Calu3 (cell line): ENCODE data around the gene ANKS1B. TPM values are rescaled to one million over a fixed set of nuclear protein-coding genes. Genes with fewer than 3 reads are reported as not detected.

ENCODE experiments used
- BruUV-seq: library from RNA; stranded (reverse); fragments of 400-500 nt; replicated peaks from 2 replicates; lab custom pipeline; 2021; lab: Mats Ljungman, UMichigan
- CTCF ChIA-PET: fragments of 300-600 bp; sonication (Branson Sonifier 250); formaldehyde crosslinking; loops from one replicate; lab custom pipeline; 2022; ENCODE audit warnings: antibody characterized with exemption; lab: Charles Lee
- DNase-seq: peaks from one replicate; pipeline ENCODE4 v3.0.0; 2022
- H3K27ac Mint-ChIP-seq: one replicate; pipeline ENCODE4 v1.8.0; 2022; ENCODE audit warnings: mixed read lengths; ENCODE audit not compliant: unreplicated experiment
- H3K27me3 Mint-ChIP-seq: one replicate; pipeline ENCODE4 v1.8.0; 2022; ENCODE audit warnings: mixed read lengths; ENCODE audit not compliant: unreplicated experiment
- H3K36me3 Mint-ChIP-seq: one replicate; pipeline ENCODE4 v1.8.0; 2022; ENCODE audit warnings: mild to moderate bottlenecking, moderate library complexity, mixed read lengths; ENCODE audit not compliant: insufficient read depth, unreplicated experiment
- H3K4me1 Mint-ChIP-seq: one replicate; pipeline ENCODE4 v1.8.0; 2022; ENCODE audit warnings: mild to moderate bottlenecking, low read depth, mixed read lengths; ENCODE audit not compliant: unreplicated experiment
- H3K4me3 Mint-ChIP-seq: one replicate; pipeline ENCODE4 v1.8.0; 2022; ENCODE audit warnings: mild to moderate bottlenecking, low read depth, moderate library complexity, mixed read lengths; ENCODE audit not compliant: unreplicated experiment
- H3K9me3 Mint-ChIP-seq: one replicate; pipeline ENCODE4 v1.8.0; 2022; ENCODE audit warnings: low read depth, mixed read lengths; ENCODE audit not compliant: unreplicated experiment
- intact Hi-C: fragments of 100-400 bp; cut with micrococcal nuclease; formaldehyde crosslinking; loops from one replicate; pipeline ENCODE4 v1.10.0; 2022; ENCODE audit not compliant: unreplicated experiment
- total RNA-seq: library from RNA; stranded (reverse); gene quantifications from 2 replicates; pipeline ENCODE4 v1.2.3, GENCODE V29; 2022
- TF ChIP-seq, protein P1 (sequence below): fragments of 200-600 bp; IDR thresholded peaks from one replicate; pipeline ENCODE4 v1.8.0; 2022; ENCODE audit warnings: antibody characterized with exemption; ENCODE audit not compliant: unreplicated experiment

ANKS1B gene
- total RNA-seq, 1 experiment from 2014 or later = 1.7 TPM

GRCh38 chr12:99768758-99769157 lies 216.0 kb downstream of the ANKS1B start:
- H3K36me3 Mint-ChIP-seq = no peaks in the 10 kb centered on the region
- H3K4me1 Mint-ChIP-seq = no peaks in the 10 kb centered on the region
- no TSS peak for BruUV-seq
- TF ChIP-seq, protein P1, sequence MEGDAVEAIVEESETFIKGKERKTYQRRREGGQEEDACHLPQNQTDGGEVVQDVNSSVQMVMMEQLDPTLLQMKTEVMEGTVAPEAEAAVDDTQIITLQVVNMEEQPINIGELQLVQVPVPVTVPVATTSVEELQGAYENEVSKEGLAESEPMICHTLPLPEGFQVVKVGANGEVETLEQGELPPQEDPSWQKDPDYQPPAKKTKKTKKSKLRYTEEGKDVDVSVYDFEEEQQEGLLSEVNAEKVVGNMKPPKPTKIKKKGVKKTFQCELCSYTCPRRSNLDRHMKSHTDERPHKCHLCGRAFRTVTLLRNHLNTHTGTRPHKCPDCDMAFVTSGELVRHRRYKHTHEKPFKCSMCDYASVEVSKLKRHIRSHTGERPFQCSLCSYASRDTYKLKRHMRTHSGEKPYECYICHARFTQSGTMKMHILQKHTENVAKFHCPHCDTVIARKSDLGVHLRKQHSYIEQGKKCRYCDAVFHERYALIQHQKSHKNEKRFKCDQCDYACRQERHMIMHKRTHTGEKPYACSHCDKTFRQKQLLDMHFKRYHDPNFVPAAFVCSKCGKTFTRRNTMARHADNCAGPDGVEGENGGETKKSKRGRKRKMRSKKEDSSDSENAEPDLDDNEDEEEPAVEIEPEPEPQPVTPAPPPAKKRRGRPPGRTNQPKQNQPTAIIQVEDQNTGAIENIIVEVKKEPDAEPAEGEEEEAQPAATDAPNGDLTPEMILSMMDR = no peak
- CTCF ChIA-PET = interaction anchor here (0.6 to 0.7 kb wide), 2 partner anchors 485 to 785 kb away, joined by 3 to 4 read pairs; no protein-coding TSS in a partner anchor
- no peak for DNase-seq
- H3K4me3 Mint-ChIP-seq = no peak overlapping the region
- H3K27ac Mint-ChIP-seq = no peak overlapping the region
- intact Hi-C loops = loop anchor here (5.0 kb wide), 1 partner anchor 111 kb away; no protein-coding TSS in a partner anchor
- H3K9me3 Mint-ChIP-seq = no peaks in the 10 kb centered on the region
- peaks cover 18% of the 10 kb centered on the region for H3K27me3 Mint-ChIP-seq

DNA sequence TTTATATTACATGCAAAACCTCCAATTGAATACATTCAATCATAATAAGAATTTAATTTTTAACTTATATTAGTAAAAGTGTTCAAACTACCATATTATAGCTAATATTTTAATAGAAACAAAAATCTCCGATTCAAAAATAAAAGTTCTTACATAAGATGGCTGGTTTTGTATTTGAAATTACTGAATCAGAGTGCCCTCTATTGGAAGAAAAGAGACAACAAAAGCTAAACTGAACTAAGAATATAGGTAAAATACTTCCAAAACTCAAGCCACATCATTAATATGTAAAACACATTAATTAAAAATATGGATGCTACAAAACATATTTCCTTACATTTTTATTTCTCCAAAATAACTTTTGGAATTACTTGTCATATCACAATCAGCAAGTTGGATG lies 216.9 kb downstream of the ANKS1B start:
- H3K27me3 Mint-ChIP-seq = peaks cover 18% of the 10 kb centered on the region
- CTCF ChIA-PET = interaction anchor here (0.6 to 1.1 kb wide), 5 partner anchors 9 to 461 kb away, joined by 3 read pairs; no protein-coding TSS in a partner anchor
- BruUV-seq = no TSS peak
- TF ChIP-seq, protein P1 = no peak
- no peaks in the 10 kb centered on the region for H3K36me3 Mint-ChIP-seq
- intact Hi-C loops = loop anchor here (1.0 to 5.0 kb wide), 3 partner anchors 111 to 725 kb away; no protein-coding TSS in a partner anchor
- H3K4me3 Mint-ChIP-seq = no peak overlapping the region
- H3K9me3 Mint-ChIP-seq = no peaks in the 10 kb centered on the region
- no peak overlapping the region for H3K27ac Mint-ChIP-seq
- no peak for DNase-seq
- H3K4me1 Mint-ChIP-seq = no peaks in the 10 kb centered on the region

DNA sequence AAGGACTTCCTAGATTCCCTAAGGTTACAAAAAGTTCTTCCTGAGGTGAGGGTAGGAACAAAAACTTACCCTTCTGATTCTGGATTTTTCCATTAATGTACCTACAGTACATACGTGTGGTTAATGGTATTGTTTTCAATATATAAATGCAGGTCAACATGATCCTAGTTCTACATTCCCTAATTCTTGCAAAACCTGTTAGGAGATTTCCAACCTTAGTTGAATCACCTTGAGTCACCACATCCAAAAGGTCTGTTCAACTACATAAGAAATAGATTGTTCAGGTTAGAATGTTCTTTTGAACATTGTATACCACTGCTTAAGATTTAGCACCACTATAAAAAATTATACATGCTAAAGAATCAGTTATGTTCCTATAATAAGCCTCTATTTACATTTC lies 218.3 kb downstream of the ANKS1B start:
- no peak overlapping the region for H3K27ac Mint-ChIP-seq
- BruUV-seq = no TSS peak
- CTCF ChIA-PET = no interaction called here
- no peaks in the 10 kb centered on the region for H3K4me1 Mint-ChIP-seq
- intact Hi-C loops = loop anchor here (2.0 to 5.0 kb wide), 2 partner anchors 109 to 376 kb away; no protein-coding TSS in a partner anchor
- no peaks in the 10 kb centered on the region for H3K36me3 Mint-ChIP-seq
- no peak for DNase-seq
- TF ChIP-seq, protein P1 = no peak
- peaks cover 18% of the 10 kb centered on the region for H3K27me3 Mint-ChIP-seq
- H3K9me3 Mint-ChIP-seq = no peaks in the 10 kb centered on the region
- H3K4me3 Mint-ChIP-seq = no peak overlapping the region

DNA sequence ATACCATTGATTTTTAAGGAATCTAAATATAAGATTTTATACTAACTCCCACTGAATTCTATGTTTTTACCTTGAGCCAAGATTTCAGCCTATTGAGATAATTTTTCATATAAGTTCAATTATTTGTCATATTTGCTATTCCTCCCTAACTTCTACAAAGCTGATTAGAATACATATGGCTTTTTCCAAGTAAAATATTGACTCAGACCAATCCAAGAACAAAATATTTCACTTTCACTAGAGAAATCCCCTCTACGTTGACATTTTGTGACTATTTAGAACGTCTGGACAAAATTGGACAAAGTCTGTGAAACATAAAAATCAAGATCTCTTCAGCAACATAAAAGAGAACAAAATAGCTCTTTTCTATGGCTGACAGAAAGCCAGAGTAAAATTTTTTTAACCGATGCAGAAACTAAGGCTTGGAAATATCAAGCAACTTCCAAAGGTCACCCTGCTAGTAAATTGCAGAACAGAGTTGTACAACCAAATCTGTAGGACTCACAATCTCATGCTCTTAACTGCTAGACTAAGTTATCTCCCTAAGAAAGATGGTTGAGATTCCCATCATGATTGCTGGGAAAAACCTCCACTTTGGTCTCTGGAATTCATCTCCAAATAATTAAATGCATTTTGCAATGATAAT lies 219.1 kb downstream of the ANKS1B start:
- Mint-ChIP-seq H3K27me3 (peaks cover 18% of the 10 kb centered on the region), H3K9me3 (no peaks in the 10 kb centered on the region), H3K4me3 (no peak overlapping the region), H3K27ac (no peak overlapping the region), H3K36me3 (no peaks in the 10 kb centered on the region), H3K4me1 (no peaks in the 10 kb centered on the region)
- no peak for DNase-seq
- TF ChIP-seq, protein P1 = no peak
- no TSS peak for BruUV-seq
- CTCF ChIA-PET = interaction anchor here (0.6 to 0.7 kb wide), 2 partner anchors 189 to 724 kb away, joined by 3 read pairs; no protein-coding TSS in a partner anchor
- intact Hi-C loops = loop anchor here (2.0 to 5.0 kb wide), 2 partner anchors 108 to 375 kb away; no protein-coding TSS in a partner anchor
